Suppressor macrophage treated with lipopolysaccharide for 1 hour (primary cell): ENCODE results near the gene SCG5.

Source experiments
- DNase-seq, 3 donors: peaks; one replicate each; pipeline ENCODE4 v3.0.0-alpha.2; 2020 to 2022

The SCG5 gene

GRCh38 chr15:32723171-32723948 is 81.8 kb downstream of the SCG5 start:
- DNase-seq: no peak

DNA sequence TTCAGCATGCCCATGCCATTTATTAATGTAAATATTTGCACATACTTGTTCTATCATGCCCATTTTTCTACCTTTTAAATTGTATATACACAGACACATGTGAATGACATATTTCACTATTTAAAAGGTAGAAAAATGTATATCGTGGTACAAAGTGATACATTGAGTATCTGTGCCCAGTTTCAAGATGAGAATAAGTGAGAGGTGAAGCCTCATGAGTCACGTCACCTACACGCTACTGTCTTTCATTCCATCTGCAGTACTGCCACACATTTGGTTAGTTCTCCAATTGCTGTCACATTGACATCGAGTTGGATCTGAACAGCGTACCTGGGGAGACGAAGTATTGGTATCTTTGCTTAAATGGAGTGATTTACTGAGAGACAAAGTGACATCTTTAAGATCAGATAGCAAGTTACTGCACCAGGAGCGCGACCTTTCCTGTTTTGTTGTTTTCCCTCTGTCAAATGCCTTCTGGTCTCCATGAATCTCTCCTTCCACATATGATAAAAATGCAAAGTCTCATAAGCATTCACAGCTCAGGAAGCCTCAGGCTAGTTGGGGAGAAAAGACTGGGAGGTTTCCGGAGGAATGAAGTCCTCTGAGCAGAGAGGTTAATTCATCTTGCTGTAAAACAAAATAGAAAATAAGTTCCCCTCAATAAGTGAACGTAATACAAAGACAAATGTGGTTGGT is 88.3 kb downstream of the SCG5 start:
- DNase-seq: peak in 1 of 3 donors; percentile 6

- DNase-seq: peak; percentile 18 to 44 (median 22)
Observed at GRCh38 chr15:32730677-32731654, 89.5 kb downstream of the SCG5 start.

- peak in 1 of 3 donors; percentile 12 for DNase-seq
Observed at GRCh38 chr15:32732574-32733157, 91.2 kb downstream of the SCG5 start.

- DNase-seq: no peak
Observed at GRCh38 chr15:32733281-32733680, 91.8 kb downstream of the SCG5 start.

DNA sequence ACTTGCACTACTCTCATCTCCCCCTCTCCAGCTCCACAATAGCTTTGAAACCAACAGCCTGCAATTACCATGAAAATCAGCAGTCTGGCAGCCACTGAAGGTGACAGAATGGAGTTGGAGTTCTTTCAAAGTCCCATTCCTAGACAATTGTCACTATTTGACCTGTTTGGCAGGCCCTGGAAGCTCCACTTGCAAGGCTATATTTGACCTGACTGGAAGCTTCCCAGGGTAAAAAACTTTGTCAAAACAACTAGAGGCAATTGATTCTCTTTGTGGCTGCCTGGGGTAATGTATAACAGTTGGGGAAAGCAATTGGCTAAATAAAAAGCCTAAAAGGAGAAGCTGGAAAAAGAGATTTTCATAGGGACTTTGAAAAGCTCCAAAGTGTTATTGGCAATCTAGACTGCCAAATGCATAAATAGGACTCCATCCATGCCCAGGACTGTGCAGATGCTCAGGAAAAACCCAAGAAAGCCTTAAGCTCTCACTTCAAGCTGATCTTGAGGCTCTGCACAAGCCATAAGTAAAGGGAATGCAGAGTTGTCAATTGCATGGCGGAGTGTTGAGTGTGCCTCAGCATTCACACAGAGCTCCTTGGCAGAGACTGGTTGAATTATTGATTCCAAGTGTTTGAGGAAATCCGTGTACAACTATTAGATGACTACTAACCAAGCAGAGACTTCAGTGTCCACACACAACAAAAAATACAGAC is 94.6 kb downstream of the SCG5 start:
- peak in 1 of 3 donors; percentile 15 for DNase-seq

GRCh38 chr15:32736701-32737061 is 95.2 kb downstream of the SCG5 start:
- DNase-seq: no peak

- DNase-seq: no peak
Observed at GRCh38 chr15:32737304-32737703, 95.8 kb downstream of the SCG5 start.

GRCh38 chr15:32738666-32739065 is 97.2 kb downstream of the SCG5 start:
- peak in 1 of 3 donors; percentile 15 for DNase-seq

DNA sequence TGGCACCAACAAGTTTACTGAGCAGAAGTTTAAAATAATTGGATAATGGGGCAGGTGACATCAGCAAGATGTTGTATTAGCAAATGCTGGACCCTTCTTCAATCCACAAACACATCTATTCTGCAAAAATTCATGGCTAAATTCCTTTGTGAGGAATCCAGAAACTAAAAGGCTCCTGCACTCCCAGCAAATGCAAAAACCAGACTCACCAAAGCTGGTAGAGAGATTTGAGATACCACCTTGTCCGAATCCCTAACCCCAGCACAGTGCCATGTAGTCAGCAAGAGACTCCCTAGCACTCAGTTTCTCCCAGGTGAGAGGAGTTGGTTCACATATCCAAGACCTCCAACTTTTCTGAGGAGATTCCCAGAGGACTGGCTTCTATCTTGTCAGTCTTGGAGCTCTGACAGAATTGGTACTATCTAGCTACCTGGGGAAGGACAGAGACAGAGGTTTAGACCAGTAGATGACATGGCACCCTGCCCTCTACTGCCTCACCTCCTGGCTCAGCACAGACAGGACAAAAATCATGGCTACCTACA is 98.1 kb downstream of the SCG5 start:
- DNase-seq: peak in 1 of 3 donors; percentile 14

GRCh38 chr15:32743411-32744140 is 102.1 kb downstream of the SCG5 start:
- DNase-seq: peak; percentile 23 to 56 (median 47)

GRCh38 chr15:32746116-32746857 is 104.8 kb downstream of the SCG5 start:
- DNase-seq: peak in 1 of 3 donors; percentile 14
